ENCODE measurements around the gene MAGEF1. TPM values are rescaled to one million over a fixed set of nuclear protein-coding genes. Genes with fewer than 3 reads are reported as not detected.

Gene MAGEF1
- total and polyA plus RNA-seq, 2 of the 13 experiments (the other 11 are each of a cell fraction or from before 2014, with no cell fraction given), result 26.0 to 62.4 TPM

DNA sequence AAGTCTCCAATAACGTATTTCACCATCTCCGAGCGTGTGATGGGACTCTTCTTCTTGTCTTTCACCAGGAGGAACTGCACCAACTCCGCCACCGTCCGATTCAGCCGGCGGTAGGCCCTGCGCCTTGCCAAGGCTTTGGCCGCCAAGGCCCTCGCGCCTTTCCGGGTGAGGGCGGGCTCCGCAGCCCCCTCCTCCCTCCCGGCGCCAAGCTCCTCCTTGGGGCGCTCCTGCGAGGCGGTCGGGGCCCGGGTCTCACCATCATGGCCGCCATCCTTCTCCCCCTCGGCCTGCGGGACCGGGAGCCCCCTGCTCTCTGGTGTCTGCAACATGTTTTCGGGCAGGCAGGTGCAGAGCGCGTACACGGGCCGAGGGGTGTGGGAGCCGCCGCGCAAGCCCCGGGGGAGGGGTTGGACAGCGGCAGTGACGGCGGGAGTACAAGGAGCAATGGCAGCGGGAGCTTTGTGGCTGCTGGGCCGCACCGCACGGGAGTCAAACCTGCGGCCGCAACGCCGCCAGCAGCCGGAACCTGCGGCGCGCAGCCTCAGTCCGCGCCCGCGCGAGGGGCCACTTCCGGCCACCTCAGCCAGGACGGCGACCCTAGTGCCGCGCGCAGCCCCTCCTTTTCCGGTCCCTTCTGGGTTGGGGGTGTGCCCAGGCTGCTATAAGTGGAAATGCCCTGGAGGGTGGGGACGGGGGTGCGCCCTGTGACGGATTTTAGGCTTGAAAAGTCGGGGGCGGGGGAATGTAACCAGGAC, at the start of gene MAGEF1 (continued):
- TF ChIP-seq TAF15 (IDR thresholded peaks at IDR 0.05; ENCODE audit: low read depth, low read length, poor library complexity, severe bottlenecking) (no peak), ZNF672 (CRISPR knock-in tag; IDR thresholded peaks at IDR 0.05) (no peak), DBP (CRISPR knock-in tag; IDR thresholded peaks at IDR 0.05; ENCODE audit: not compliant biosample characterization) (peak; percentile 22), ZNF263 (CRISPR knock-in tag; IDR thresholded peaks at IDR 0.05) (peak; percentile 93), HIC2 (CRISPR knock-in tag; IDR thresholded peaks at IDR 0.05; ENCODE audit: low read depth) (no peak), ZNF547 (CRISPR knock-in tag; IDR thresholded peaks at IDR 0.05) (peak; percentile 79), YEATS4 (CRISPR knock-in tag; IDR thresholded peaks at IDR 0.05; ENCODE audit: borderline replicate concordance) (peak; percentile 91), ZNF567 (CRISPR knock-in tag; IDR thresholded peaks at IDR 0.05; ENCODE audit: borderline replicate concordance) (peak; percentile 90; the same call in 1 of the 2 replicates), GABPA (IDR thresholded peaks at IDR 0.05; ENCODE audit: low read depth, low read length) (peak; percentile 86), GABPA (CRISPR knock-in tag; IDR thresholded peaks at IDR 0.05; ENCODE audit: low read depth) (peak; percentile 91), TP53 (CRISPR knock-in tag; conservative IDR thresholded peaks at IDR 0.05) (no peak; the same call in 1 of the 2 replicates), USF2 (IDR thresholded peaks at IDR 0.05; ENCODE audit: low read depth, low read length) (no peak), USF2 (CRISPR knock-in tag; IDR thresholded peaks at IDR 0.05; ENCODE audit: borderline replicate concordance) (no peak; the same call in 1 of the 2 replicates), ZNF235 (CRISPR knock-in tag; IDR thresholded peaks at IDR 0.05; ENCODE audit: borderline replicate concordance) (peak; percentile 82; the same call in 1 of the 2 replicates), RFX5 (IDR thresholded peaks at IDR 0.05; ENCODE audit: low read depth, low read length) (no peak), ZNF782 (CRISPR knock-in tag; IDR thresholded peaks at IDR 0.05; ENCODE audit: borderline replicate concordance) (no peak)
- TF ChIP-seq, protein P1, sequence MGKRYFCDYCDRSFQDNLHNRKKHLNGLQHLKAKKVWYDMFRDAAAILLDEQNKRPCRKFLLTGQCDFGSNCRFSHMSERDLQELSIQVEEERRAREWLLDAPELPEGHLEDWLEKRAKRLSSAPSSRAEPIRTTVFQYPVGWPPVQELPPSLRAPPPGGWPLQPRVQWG (CRISPR knock-in tag; IDR thresholded peaks at IDR 0.05; ENCODE audit: borderline replicate concordance, low read depth), result 0 out of 2 replicates have a peak, but pooled peaks have one; percentile 62
- TF ChIP-seq, protein P2, sequence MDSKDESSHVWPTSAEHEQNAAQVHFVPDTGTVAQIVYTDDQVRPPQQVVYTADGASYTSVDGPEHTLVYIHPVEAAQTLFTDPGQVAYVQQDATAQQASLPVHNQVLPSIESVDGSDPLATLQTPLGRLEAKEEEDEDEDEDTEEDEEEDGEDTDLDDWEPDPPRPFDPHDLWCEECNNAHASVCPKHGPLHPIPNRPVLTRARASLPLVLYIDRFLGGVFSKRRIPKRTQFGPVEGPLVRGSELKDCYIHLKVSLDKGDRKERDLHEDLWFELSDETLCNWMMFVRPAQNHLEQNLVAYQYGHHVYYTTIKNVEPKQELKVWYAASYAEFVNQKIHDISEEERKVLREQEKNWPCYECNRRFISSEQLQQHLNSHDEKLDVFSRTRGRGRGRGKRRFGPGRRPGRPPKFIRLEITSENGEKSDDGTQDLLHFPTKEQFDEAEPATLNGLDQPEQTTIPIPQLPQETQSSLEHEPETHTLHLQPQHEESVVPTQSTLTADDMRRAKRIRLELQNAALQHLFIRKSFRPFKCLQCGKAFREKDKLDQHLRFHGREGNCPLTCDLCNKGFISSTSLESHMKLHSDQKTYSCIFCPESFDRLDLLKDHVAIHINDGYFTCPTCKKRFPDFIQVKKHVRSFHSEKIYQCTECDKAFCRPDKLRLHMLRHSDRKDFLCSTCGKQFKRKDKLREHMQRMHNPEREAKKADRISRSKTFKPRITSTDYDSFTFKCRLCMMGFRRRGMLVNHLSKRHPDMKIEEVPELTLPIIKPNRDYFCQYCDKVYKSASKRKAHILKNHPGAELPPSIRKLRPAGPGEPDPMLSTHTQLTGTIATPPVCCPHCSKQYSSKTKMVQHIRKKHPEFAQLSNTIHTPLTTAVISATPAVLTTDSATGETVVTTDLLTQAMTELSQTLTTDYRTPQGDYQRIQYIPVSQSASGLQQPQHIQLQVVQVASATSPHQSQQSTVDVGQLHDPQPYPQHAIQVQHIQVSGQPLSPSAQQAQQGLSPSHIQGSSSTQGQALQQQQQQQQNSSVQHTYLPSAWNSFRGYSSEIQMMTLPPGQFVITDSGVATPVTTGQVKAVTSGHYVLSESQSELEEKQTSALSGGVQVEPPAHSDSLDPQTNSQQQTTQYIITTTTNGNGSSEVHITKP (CRISPR knock-in tag; IDR thresholded peaks at IDR 0.05; ENCODE audit: low read depth), result no peak; the same call in 1 of the 2 replicates
